Fibroblast of pulmonary artery (primary cell): ENCODE measurements around the gene FGF16.
A peak's percentile ranks its signal among the peaks of the same experiment; 100 is the strongest.

ENCODE experiments used
- DNase-seq: peaks from one replicate; pipeline ENCODE4 v3.0.0-alpha.2; 2010; ENCODE audit warnings: low read depth
- H3K4me3 ChIP-seq: replicated peaks from 2 replicates; pipeline ENCODE4 v1.5.1; 2011; ENCODE audit warnings: low read depth, mild to moderate bottlenecking, control low read depth, low read length, moderate library complexity
- TF ChIP-seq, protein P1 (sequence below): IDR thresholded peaks from 2 replicates; pipeline ENCODE4 v1.5.1; 2011; ENCODE audit warnings: mild to moderate bottlenecking, control low read depth, low read length, inconsistent platforms; ENCODE audit errors: missing control alignments

The FGF16 gene

DNA sequence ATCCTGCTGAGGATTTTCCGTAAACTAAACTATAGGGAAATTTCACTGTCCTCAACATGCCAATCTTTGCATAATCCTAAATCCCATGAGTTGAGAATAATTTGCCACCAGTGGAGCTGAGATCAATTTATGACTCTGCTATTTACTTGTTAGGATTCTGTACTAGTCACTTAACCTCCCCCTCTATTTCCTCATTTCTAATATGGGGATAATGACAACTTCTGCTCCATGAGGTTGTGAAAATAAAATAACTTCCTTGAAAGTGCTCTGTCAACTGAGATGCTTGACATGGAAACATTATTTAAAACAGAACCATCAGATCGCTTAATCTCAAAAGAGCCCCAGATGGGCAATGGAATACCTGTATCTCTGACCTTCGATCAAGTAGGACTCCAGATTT lies 2.6 kb upstream of the FGF16 start:
- DNase-seq, result no peak

DNA sequence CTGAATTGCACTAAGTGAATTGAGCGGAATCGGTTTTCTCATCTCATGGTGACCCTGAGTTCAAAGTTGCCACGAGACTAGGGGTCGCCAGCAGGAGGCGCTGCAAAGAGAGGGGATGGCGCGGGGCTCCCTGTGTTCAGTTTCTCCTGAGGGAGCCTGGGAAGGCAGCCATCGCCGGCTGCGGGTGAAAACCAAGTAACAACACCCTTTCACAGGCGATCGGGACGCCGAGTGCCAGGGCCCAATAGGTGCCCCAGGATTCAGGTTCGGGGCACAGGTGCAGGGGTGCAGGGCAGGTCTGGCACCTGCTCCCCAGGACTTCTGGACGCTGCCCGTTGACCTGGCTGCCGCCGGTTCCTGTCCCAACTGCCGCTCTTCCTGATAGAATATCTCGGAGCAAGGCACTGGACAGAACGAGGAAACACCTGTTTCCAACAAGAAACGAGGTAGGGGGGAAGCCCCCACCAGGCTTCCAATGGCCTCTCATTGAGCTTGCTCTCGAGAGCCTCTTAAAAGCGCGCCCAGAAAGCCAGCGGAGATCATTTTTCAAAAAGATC lies 1.1 kb upstream of the FGF16 start:
- no peak for DNase-seq
- peak overlapping the region; percentile 10 for H3K4me3 ChIP-seq
- TF ChIP-seq, protein P1, sequence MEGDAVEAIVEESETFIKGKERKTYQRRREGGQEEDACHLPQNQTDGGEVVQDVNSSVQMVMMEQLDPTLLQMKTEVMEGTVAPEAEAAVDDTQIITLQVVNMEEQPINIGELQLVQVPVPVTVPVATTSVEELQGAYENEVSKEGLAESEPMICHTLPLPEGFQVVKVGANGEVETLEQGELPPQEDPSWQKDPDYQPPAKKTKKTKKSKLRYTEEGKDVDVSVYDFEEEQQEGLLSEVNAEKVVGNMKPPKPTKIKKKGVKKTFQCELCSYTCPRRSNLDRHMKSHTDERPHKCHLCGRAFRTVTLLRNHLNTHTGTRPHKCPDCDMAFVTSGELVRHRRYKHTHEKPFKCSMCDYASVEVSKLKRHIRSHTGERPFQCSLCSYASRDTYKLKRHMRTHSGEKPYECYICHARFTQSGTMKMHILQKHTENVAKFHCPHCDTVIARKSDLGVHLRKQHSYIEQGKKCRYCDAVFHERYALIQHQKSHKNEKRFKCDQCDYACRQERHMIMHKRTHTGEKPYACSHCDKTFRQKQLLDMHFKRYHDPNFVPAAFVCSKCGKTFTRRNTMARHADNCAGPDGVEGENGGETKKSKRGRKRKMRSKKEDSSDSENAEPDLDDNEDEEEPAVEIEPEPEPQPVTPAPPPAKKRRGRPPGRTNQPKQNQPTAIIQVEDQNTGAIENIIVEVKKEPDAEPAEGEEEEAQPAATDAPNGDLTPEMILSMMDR, result peak; percentile 12

More for the DNA sequence above, 2.6 kb upstream of the FGF16 start:
- TF ChIP-seq, protein P1, result no peak
- H3K4me3 ChIP-seq, result no peak overlapping the region

DNA sequence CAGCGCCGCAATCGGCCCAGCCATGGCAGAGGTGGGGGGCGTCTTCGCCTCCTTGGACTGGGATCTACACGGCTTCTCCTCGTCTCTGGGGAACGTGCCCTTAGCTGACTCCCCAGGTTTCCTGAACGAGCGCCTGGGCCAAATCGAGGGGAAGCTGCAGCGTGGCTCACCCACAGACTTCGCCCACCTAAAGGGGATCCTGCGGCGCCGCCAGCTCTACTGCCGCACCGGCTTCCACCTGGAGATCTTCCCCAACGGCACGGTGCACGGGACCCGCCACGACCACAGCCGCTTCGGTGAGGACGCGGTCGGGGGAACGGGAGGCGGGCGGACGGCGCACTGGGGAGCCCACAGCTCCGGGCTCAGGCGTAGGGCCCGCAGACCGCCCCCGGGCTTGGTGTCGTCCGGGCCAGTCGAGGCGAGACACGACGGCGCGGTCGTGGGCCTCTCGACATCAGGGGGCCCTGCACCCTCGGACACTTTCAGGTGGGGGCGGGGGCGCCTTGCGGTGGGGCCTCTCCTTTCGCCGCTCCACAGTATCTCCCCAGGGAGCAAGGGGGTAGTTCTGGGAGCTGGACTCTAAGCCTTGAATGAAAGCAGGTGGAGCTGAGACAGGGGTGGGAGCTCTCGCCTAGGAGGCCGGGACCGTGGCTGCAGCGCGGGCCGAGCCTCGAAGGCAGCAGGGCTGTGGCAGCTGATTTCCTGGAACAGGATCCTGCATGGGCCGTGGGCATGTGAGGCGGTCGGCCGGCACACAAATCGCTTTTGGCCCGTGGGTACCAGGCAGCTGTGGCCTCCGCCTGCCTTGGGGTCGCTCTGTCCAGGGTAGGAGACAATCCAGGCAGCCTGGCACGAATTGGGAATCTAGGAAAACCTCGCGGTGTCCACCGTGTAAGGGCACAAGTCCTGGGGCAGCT lies 722 bp downstream of the FGF16 start:
- no peak for DNase-seq
- no peak overlapping the region for H3K4me3 ChIP-seq
- TF ChIP-seq, protein P1, result no peak

DNA sequence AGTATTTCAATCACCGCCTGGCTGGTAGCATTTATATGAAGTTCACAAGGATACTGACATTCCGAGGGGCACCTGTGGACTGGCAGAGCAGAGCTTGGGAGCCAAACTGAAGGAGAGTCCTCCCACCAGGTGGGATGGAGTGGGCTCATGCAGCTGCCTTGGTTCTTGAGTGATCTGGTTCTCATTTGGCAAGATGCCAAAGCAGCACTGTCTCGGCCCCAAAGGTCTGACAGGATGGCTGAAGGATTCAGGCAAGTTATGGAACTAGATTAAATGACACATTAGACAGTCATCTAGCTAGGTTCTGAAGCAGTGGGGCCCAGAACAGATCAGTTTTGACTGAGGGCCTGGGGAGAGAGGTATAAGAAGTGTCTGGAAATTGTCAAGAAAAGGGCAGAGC lies 3.2 kb downstream of the FGF16 start:
- DNase-seq, result no peak
- TF ChIP-seq, protein P1, result no peak
- H3K4me3 ChIP-seq, result no peak overlapping the region

DNA sequence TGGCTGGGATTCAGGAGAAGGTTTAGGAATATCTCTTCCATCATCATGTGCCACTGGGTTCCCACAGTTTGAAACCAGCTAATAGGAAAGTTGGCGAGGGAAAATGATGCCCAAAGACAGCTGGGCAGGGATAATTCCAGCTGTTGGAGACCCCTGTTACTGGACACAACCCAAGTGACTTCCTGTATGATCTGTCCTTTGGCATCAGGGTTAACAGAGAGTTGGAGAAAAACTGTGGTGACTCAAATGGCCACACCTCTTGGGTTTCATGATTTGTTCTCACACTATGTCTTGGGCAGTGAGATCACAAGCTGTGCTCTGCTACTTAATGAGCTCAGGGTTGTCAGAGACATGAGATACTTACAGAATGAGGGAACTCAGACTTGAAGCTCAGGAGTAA lies 3.8 kb downstream of the FGF16 start:
- peak; percentile 31 for DNase-seq
- TF ChIP-seq, protein P1, result no peak
- H3K4me3 ChIP-seq, result no peak overlapping the region

DNA sequence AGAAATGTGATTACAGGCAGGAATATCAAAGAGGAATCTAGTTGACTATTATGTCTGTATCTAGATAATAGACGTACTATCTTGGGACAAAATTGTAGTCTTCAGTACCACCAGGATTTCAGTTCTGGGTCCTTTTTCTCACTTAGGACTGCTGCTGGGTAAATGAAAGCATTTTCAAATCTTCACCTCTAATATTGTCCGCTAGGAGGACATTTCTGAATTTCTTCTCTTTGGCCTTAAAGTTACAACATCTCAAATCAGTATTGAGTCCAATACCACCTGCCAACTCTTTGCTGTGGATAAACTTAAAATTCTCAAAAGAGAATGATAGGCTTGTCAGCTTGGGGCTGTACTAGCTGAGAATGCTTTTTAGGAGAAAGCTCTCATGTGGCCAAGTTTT lies 6.0 kb downstream of the FGF16 start:
- DNase-seq, result no peak
- H3K4me3 ChIP-seq, result no peak overlapping the region
- TF ChIP-seq, protein P1, result no peak
